ENCODE data around the gene PPP6R1.

- TF ChIP-seq CTCF (conservative IDR thresholded peaks at IDR 0.05 in 1 of 2, IDR thresholded peaks at IDR 0.05 in 1 of 2; ENCODE audit: low read depth in 1 of 2, low read length in 2 of 2): no peak
- TF ChIP-seq EZH2 (IDR thresholded peaks at IDR 0.05; ENCODE audit: low read length, missing control alignments): no peak
Measured at GRCh38 chr19:55229145-55229788, 29.6 kb downstream of the PPP6R1 start.

Data from fibroblast of lung (primary cell).